Measurements from ENCODE around the gene PLCB4.

PLCB4 gene

DNA sequence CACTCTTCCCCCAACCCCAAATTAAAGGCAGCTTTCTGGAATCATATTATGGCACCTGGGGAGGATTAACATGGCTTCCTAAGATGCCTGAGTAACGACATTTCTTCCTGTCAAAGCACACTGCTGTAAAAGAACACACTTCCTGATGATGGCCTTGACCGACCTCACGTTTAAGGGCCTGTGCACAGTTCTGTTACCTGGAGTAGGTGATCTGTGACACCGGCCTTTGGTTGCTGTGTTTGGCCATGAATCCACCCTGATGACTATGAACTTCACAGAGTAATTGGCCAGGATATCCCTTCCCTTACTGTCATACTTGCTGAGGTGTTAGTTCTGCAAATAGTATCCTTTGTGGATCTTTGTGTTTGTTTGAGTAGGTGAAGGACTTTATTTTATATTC is 45.8 kb downstream of the PLCB4 start:
- no peak for DNase-seq (ENCODE audit: low spot score)
- in situ Hi-C loops (cut with MboI; ENCODE audit: low sequenced_read_pairs, unreplicated experiment): no loop called here
- TF ChIP-seq, protein P1, sequence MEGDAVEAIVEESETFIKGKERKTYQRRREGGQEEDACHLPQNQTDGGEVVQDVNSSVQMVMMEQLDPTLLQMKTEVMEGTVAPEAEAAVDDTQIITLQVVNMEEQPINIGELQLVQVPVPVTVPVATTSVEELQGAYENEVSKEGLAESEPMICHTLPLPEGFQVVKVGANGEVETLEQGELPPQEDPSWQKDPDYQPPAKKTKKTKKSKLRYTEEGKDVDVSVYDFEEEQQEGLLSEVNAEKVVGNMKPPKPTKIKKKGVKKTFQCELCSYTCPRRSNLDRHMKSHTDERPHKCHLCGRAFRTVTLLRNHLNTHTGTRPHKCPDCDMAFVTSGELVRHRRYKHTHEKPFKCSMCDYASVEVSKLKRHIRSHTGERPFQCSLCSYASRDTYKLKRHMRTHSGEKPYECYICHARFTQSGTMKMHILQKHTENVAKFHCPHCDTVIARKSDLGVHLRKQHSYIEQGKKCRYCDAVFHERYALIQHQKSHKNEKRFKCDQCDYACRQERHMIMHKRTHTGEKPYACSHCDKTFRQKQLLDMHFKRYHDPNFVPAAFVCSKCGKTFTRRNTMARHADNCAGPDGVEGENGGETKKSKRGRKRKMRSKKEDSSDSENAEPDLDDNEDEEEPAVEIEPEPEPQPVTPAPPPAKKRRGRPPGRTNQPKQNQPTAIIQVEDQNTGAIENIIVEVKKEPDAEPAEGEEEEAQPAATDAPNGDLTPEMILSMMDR (IDR thresholded peaks at IDR 0.05; ENCODE audit: borderline replicate concordance, control extremely low read depth, extremely low read depth, insufficient read depth, missing control alignments): no peak

DNA sequence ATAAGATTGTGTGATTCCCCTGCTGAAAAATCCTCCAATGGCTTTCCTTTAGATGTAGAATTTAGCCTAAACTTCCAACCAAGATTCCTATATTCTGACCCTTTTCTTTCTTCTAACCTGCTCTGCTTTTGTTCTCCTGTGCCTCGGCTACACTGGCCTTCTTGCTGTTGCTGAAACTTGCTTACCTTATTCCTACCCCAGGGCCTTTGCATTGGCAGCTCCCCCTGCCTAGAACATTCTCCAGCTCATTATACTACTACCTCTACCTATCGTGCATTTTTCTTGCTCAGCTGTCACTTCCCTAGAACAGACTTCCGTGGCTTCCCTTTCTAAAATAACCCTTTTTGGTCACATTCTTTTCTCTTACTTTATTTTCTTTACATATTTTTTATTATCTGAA is 48.7 kb downstream of the PLCB4 start:
- in situ Hi-C loops (cut with MboI; ENCODE audit: low sequenced_read_pairs, unreplicated experiment): no loop called here
- DNase-seq (ENCODE audit: low spot score): no peak
- TF ChIP-seq, protein P1 (IDR thresholded peaks at IDR 0.05; ENCODE audit: borderline replicate concordance, control extremely low read depth, extremely low read depth, insufficient read depth, missing control alignments): no peak

DNA sequence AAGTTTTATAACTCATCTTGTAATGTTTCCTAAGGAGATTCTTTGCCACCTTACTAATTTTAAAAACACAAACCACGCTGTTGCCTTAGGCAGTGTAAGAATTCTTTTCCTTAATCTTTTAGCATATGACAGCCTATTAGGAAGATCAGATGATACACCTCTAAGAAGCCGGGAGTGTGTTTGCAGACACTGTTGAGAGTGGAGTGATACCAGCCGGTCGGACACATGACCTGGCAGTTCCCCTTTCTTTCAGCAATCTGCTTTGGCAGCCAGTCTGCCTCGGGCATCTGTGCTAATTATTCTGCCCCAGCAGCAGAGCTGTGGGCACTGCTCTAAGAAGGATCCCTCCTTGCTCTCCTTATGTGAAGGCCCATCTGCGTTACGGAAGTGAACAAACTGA is 50.9 kb downstream of the PLCB4 start:
- DNase-seq (ENCODE audit: low spot score): no peak
- in situ Hi-C loops (cut with MboI; ENCODE audit: low sequenced_read_pairs, unreplicated experiment): no loop called here
- TF ChIP-seq, protein P1 (IDR thresholded peaks at IDR 0.05; ENCODE audit: borderline replicate concordance, control extremely low read depth, extremely low read depth, insufficient read depth, missing control alignments): no peak

DNA sequence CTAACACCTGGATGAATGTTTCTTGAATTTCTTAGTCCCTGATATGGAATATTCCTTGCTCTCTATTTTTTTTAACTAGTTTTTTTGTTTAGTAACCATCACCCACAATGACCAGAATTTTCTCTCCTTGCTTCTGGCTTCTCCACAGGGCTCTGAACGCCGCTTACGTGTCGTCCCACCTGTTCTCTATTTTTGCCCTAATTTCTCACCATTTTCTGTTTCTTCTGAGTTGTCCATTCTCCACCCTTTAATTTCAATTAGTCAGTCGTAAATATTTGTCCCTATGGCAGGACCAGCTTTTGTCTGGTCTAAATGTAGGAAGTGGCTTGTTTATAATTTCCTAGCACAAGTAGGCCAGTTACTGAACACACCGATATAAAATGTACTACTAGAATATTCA is 52.3 kb downstream of the PLCB4 start:
- in situ Hi-C loops (cut with MboI; ENCODE audit: low sequenced_read_pairs, unreplicated experiment): no loop called here
- no peak for DNase-seq (ENCODE audit: low spot score)
- TF ChIP-seq, protein P1 (IDR thresholded peaks at IDR 0.05; ENCODE audit: borderline replicate concordance, control extremely low read depth, extremely low read depth, insufficient read depth, missing control alignments): no peak

DNA sequence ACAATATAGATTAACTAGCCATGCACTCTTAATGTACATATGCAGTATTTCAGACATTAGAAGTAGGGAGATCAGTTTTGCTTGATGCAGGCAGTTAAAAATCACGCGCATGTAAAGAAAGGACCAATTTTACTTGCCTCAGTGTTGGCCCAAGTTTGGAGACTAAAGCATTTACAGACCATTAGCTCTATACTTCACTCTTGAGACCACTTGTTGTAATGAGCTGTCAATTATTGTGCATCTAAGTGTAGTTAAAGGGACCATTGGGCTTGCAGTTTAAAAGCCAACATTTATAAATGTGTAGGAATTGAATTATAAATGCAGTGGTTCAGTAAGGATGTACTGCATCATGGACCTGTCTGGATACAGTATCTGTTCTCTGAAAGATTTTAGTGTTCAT is 53.7 kb downstream of the PLCB4 start:
- TF ChIP-seq, protein P1 (IDR thresholded peaks at IDR 0.05; ENCODE audit: borderline replicate concordance, control extremely low read depth, extremely low read depth, insufficient read depth, missing control alignments): no peak
- DNase-seq (ENCODE audit: low spot score): no peak
- in situ Hi-C loops (cut with MboI; ENCODE audit: low sequenced_read_pairs, unreplicated experiment): no loop called here

DNA sequence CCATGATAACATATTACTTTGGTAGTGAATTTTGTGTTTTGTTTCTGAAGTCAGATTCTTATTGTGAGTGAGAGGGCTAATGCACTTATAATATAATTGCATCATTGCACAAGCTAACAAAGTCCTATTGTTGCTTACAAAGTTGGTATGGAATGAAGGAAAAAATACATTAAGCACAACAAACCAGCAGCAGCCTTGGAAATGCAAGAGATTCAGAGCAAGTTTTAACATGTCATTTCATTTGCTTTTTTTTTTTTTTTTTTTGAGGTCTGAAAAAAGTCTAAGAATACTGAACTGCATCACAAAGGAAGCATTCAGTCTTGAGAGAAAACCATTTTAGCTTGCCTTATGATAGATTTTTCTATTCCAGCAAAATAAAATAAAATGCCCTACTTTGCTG is 57.6 kb downstream of the PLCB4 start:
- in situ Hi-C loops (cut with MboI; ENCODE audit: low sequenced_read_pairs, unreplicated experiment): no loop called here

More for the DNA sequence above, 57.6 kb downstream of the PLCB4 start:
- DNase-seq (ENCODE audit: low spot score): no peak
- TF ChIP-seq, protein P1 (IDR thresholded peaks at IDR 0.05; ENCODE audit: borderline replicate concordance, control extremely low read depth, extremely low read depth, insufficient read depth, missing control alignments): no peak
